Small intestine (tissue), 16 donors: ENCODE data around the gene FAM187B. TPM values are rescaled to one million over a fixed set of nuclear protein-coding genes. Genes with fewer than 3 reads are reported as not detected.

Experiments
- DNase-seq, 2 donors: peaks; one replicate each; pipeline versions ENCODE4 v3.0.0 to v3.0.0-alpha.2; 2013
- FAIRE-seq: peaks from 2 replicates; lab custom pipeline; 2012; peaks lifted over from hg19 to GRCh38; lab: Jason Lieb, UNC
- H3K27ac ChIP-seq, 3 donors: one replicate each; pipeline ENCODE4 v1.5.1; 2013; ENCODE audit warnings: low read length in 2 of 3, mild to moderate bottlenecking in 2 of 3, control low read depth in 1 of 3, inconsistent platforms in 1 of 3, low read depth in 1 of 3, moderate library complexity in 1 of 3
- H3K27me3 ChIP-seq, 3 donors: one replicate each; pipeline ENCODE4 v1.6.1; 2013; ENCODE audit warnings: low read length in 3 of 3, inconsistent platforms in 1 of 3; ENCODE audit not compliant: control insufficient read depth in 3 of 3, insufficient read depth in 3 of 3
- H3K36me3 ChIP-seq, 3 donors: one replicate each; pipeline ENCODE4 v1.6.1; 2013; ENCODE audit warnings: low read length in 3 of 3, inconsistent platforms in 1 of 3, low read depth in 1 of 3, mild to moderate bottlenecking in 1 of 3, moderate library complexity in 1 of 3; ENCODE audit not compliant: control insufficient read depth in 3 of 3, insufficient read depth in 2 of 3
- H3K4me1 ChIP-seq, 3 donors: one replicate each; pipeline ENCODE4 v1.6.1; 2013; ENCODE audit warnings: low read length in 2 of 3, inconsistent platforms in 1 of 3, low read depth in 1 of 3, mild to moderate bottlenecking in 1 of 3, moderate library complexity in 1 of 3; ENCODE audit not compliant: control insufficient read depth in 3 of 3, insufficient read depth in 2 of 3
- H3K4me3 ChIP-seq, 3 donors: one replicate each; pipeline ENCODE4 v1.5.1; 2013; ENCODE audit warnings: low read length in 3 of 3, control low read depth in 1 of 3, inconsistent platforms in 1 of 3, low read depth in 1 of 3, mild to moderate bottlenecking in 1 of 3, moderate library complexity in 1 of 3
- H3K9me3 ChIP-seq, 2 donors: one replicate each; pipeline ENCODE4 v1.6.1; 2013; ENCODE audit warnings: low read depth in 1 of 2, low read length in 1 of 2; ENCODE audit not compliant: control insufficient read depth in 2 of 2, insufficient read depth in 1 of 2
- WGBS, 3 donors: extraction: QIAGEN DNeasy Blood & Tissue Kit; methylation state at CpG; one replicate each; pipeline ENCODE4 v1.1.7; 2013; 5-methylcytosine and 5-hydroxymethylcytosine counted together
- long read RNA-seq, 10 donors: transcript quantifications; one replicate each; lab custom pipeline, GENCODE V29; 2026
- polyA plus RNA-seq, 4 donors: library from polyadenylated mRNA; stranded (reverse) in 3 of 4; unstranded in 1 of 4; fragments of 200-250 nt in 3 of 4; fragments of 120-200 nt in 1 of 4; gene quantifications; one replicate each; pipeline versions ENCODE4 v1.2.1 to v1.2.3, GENCODE V29; 2013
- donor health status: healthy with polysubstance abuse.
- donor health status: control.
- donor health status: control.
- donor health status: Bipolar disorder and iron deficiency.
- donor health status: healthy.

Gene FAM187B
- not detected for polyA plus RNA-seq
- long read RNA-seq, donor 1, result 0 reads
- long read RNA-seq, donor 2, result 0 reads
- long read RNA-seq, donor 3, result 0 reads
- long read RNA-seq, donor 4, result 0 reads
- long read RNA-seq, donor 5, result 0 reads
- long read RNA-seq, donor 6, result 0 reads
- long read RNA-seq, donor 7, result 0 reads
- long read RNA-seq, donor 8, result 0 reads
- long read RNA-seq, donor 9, result 0 reads
- long read RNA-seq, donor 10, result 0 reads

DNA sequence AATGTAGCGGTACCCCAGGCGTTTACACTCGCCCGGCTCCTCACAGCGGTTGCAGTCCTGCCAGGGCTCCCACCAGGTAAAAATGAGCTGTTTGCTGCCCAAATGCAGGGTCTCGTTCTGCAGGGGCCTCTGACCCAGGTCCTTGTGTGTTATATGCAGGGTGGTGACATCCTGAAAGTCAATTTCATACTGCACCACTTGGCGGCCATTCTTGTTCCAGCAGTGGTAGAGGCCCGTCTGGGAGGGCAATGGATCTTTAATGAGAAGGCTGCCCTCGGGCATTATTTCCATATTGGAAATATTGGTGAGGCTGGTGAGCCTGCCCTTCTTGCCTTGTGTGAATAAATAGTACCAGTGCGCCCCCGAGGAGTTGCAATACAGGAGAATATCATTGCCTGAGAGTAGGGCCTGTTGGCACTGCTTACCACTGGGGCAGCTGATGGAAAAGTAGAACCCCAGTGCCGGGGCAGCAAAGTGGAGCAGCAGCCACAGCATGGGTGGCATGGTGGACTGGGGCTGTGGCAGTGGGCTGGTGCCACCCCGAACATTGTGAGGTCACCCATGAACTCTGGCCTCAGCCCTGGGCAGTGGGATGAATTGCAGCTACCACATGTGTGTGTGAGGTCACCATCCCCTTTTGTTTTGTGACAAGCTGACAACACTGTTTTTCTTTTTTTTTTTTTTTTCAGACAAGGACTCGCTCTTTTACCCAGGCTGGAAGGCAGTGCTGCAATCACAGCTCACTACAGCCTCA lies at the start of gene FAM187B:
FAM187B (minus strand) TSS at position 563 of the 754 bp plus-strand sequence; CDS start at position 504, 59 bp downstream.
- Histone ChIP-seq H3K27me3 (no peaks in the 10 kb centered on the region), H3K27ac (no peak within 1 kb of the TSS), H3K4me3 (no peak within 1 kb of the TSS), H3K4me1 (peaks cover 0 to 11% (median 0%) of the 10 kb centered on the region in 3 donors), H3K36me3 (no peaks in the 10 kb centered on the region), H3K9me3 (peaks cover 0 to under 1% of the 10 kb centered on the region in 2 donors)
- no peak for FAIRE-seq
- DNase-seq, result no peak
- 88 to 90% (median 88%) methylated on average over 14 of the region's 14 CpGs for WGBS, 3 donors

DNA sequence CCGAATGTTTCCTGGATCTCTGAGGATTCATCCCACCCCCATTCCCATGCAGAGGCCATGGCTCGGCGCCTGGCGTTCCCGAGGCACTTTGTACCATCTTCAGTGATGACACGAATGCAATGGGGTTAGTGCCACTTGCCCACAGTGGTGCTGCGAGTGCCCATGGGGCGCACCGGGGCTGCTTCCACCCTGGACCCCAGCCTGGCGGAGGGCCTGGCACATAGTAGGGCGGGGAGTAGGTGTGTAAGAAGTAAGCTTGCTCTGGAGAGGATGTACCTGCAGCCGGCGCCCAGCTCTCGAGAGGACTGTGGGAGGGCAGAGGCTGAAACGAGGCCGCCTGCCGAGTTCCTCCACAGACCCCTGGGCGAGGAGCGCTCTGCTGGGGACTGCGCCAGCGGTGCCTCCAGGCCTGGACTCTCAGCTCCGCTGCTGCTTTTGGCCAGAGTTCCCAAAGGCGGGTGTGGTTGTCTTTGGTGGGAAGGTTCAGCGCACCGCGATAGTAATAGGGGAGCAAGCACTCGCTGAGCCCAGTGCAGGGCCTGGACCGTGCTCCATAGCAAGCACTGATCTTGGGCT lies 48.3 kb upstream of the FAM187B start:
- Histone ChIP-seq H3K4me3 (no peak overlapping the region), H3K27me3 (peaks cover 0 to 3% (median 0%) of the 10 kb centered on the region in 3 donors), H3K36me3 (peaks cover 5 to 82% (median 19%) of the 10 kb centered on the region in 3 donors), H3K9me3 (no peaks in the 10 kb centered on the region), H3K4me1 (no peaks in the 10 kb centered on the region), H3K27ac (no peak overlapping the region)
- DNase-seq (no peak), FAIRE-seq (no peak)
- WGBS, 3 donors, result 93 to 96% (median 96%) methylated on average over 28 of the region's 28 CpGs

GRCh38 chr19:35274323-35274722 lies 45.8 kb upstream of the FAM187B start:
- DNase-seq (no peak), FAIRE-seq (no peak)
- H3K4me1 ChIP-seq, result peaks cover 0 to 8% (median 3%) of the 10 kb centered on the region in 3 donors
- no peaks in the 10 kb centered on the region for H3K9me3 ChIP-seq
- H3K27ac ChIP-seq, result no peak overlapping the region
- peaks cover 13 to 90% (median 26%) of the 10 kb centered on the region in 3 donors for H3K36me3 ChIP-seq
- 79 to 89% (median 80%) methylated on average over 5 of the region's 5 CpGs for WGBS, 3 donors
- no peak overlapping the region for H3K4me3 ChIP-seq
- H3K27me3 ChIP-seq, result no peaks in the 10 kb centered on the region

DNA sequence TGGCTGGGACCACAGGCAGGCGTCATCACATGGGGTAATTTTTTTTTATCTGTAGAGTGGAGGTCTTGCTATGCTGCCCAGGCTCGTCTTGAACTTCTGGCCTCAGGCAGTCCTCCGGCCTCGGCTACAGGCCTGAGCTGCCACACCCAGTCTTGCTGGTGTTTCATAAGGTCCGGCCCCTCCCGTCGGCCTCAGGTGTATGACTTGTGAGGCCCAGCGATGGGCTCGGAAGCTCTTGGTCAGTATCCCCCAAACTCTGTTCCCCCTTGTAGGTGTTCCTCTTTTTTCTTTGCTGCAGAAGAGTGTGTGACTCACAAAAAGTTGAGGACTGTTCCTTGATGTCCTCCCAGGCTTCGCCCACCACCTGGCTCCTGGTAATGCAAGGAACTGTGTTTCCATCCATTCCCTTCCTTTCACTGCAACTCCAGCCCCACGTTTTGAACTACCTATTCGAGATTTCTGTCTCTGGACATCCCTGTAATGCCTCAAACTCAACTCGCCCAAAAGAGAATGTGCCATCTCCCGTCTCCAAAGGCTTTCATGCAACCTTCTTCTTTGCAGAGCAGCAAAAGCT lies 45.2 kb upstream of the FAM187B start:
- Histone ChIP-seq H3K36me3 (peaks cover 13 to 84% (median 26%) of the 10 kb centered on the region in 3 donors), H3K4me3 (no peak overlapping the region), H3K4me1 (peaks cover 0 to 8% (median 3%) of the 10 kb centered on the region in 3 donors), H3K27ac (no peak overlapping the region), H3K9me3 (no peaks in the 10 kb centered on the region), H3K27me3 (no peaks in the 10 kb centered on the region)
- 69 to 84% (median 74%) methylated on average over 14 of the region's 14 CpGs for WGBS, 3 donors
- DNase-seq, result no peak
- no peak for FAIRE-seq

GRCh38 chr19:35272954-35273649 lies 44.6 kb upstream of the FAM187B start:
- Histone ChIP-seq H3K27ac (no peak overlapping the region), H3K27me3 (no peaks in the 10 kb centered on the region), H3K4me1 (peaks cover 0 to 8% (median 3%) of the 10 kb centered on the region in 3 donors), H3K36me3 (peaks cover 13 to 77% (median 26%) of the 10 kb centered on the region in 3 donors), H3K9me3 (no peaks in the 10 kb centered on the region), H3K4me3 (no peak overlapping the region)
- FAIRE-seq, result no peak
- 88% methylated on average over 10 of the region's 10 CpGs for WGBS, 3 donors
- DNase-seq, result no peak

DNA sequence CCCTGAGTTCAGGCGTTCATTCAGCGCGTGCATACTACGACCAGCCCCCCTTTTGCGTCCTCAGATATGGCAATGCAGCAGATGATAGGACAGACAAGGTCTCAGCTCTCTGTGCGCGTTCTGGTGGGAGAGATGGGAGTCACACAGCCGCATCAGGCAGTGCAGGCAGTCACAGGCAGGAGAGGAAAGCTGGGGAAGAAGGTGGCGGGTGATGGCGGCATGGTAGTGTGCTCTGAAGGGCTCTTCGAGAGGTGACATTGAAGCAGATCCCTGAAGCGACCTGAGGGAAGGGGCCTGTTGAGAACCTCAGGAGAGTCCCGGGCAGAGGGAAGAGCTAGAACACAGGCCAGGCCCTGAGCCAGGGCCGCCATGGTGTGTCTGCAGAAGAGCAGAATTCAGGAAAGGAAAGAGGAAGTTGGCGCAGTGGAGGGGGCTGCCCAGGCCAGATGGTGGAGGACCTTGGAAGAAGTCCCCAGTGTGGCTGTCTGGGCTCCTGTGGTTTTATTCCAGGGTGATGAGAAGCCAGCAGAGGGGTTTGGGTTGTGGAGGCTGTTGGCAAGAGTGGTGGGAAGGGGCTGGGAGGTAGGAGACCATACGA lies 43.7 kb upstream of the FAM187B start:
- WGBS, 3 donors, result 86 to 93% (median 90%) methylated on average over 16 of the region's 16 CpGs
- no peak overlapping the region for H3K27ac ChIP-seq
- no peak for DNase-seq
- peaks cover 0 to 11% (median 3%) of the 10 kb centered on the region in 3 donors for H3K4me1 ChIP-seq
- no peak overlapping the region for H3K4me3 ChIP-seq
- H3K27me3 ChIP-seq, result no peaks in the 10 kb centered on the region
- peaks cover 13 to 73% (median 26%) of the 10 kb centered on the region in 3 donors for H3K36me3 ChIP-seq
- no peak for FAIRE-seq
- no peaks in the 10 kb centered on the region for H3K9me3 ChIP-seq

- H3K27me3 ChIP-seq, result no peaks in the 10 kb centered on the region
- DNase-seq, result no peak
- WGBS, 3 donors, result 89 to 92% (median 91%) methylated on average over 7 of the region's 7 CpGs
- no peak overlapping the region for H3K4me3 ChIP-seq
- FAIRE-seq, result no peak
- H3K27ac ChIP-seq, result no peak overlapping the region
- no peaks in the 10 kb centered on the region for H3K9me3 ChIP-seq
- H3K4me1 ChIP-seq, result peaks cover 0 to 17% (median 6%) of the 10 kb centered on the region in 3 donors
- H3K36me3 ChIP-seq, result peaks cover 13 to 73% (median 26%) of the 10 kb centered on the region in 3 donors
Measured at GRCh38 chr19:35271546-35271945, 43.0 kb upstream of the FAM187B start.
